Hematopoietic multipotent progenitor cell (in vitro differentiated cells): ENCODE data around the gene RNF111. TPM values are rescaled to one million over a fixed set of nuclear protein-coding genes. Genes with fewer than 3 reads are reported as not detected.

Experiments
- DNase-seq, 3 donors: peaks; one replicate each; pipeline ENCODE4 v3.0.0-alpha.2; 2011 to 2015; ENCODE audit warnings: low read depth in 2 of 3, low spot score in 2 of 3
- total RNA-seq: library from RNA; depleted of rRNA; stranded (reverse); fragments of >200 nt; gene quantifications from one replicate; pipeline ENCODE4 v1.2.3, GENCODE V29; 2012

Gene RNF111
- total RNA-seq, 1 donor: 22.6 TPM

- DNase-seq: peak in 1 of 3 donors; percentile 24
These were observed 139.8 kb downstream of the RNF111 start for GRCh38 chr15:59127255-59127654.

GRCh38 chr15:59131456-59131855 lies 144.0 kb downstream of the RNF111 start:
- DNase-seq: no peak

- no peak for DNase-seq
These were observed 144.6 kb downstream of the RNF111 start for GRCh38 chr15:59131969-59132562.

- DNase-seq: no peak
These were observed 146.5 kb downstream of the RNF111 start for GRCh38 chr15:59133929-59134427.

GRCh38 chr15:59137566-59137965 lies 150.1 kb downstream of the RNF111 start:
- no peak for DNase-seq

- peak in 2 of 3 donors; percentile 70 to 86 for DNase-seq
These were observed 150.8 kb downstream of the RNF111 start for GRCh38 chr15:59138243-59138642.

- DNase-seq: no peak
These were observed 153.2 kb downstream of the RNF111 start for GRCh38 chr15:59140422-59141226.

GRCh38 chr15:59143281-59143680 lies 155.8 kb downstream of the RNF111 start:
- no peak for DNase-seq

- DNase-seq: peak in 2 of 3 donors; percentile 5 to 48
These were observed 157.1 kb downstream of the RNF111 start for GRCh38 chr15:59144594-59144993.

Other genes starting within 250 kb of the RNF111 start
- 57.6 TPM for gene ADAM10, start 238.0 kb upstream of the RNF111 start, total RNA-seq
- 4.8 TPM for gene MINDY2, start 216.4 kb upstream of the RNF111 start, total RNA-seq
- 50.9 TPM for gene SLTM, start 54.0 kb upstream of the RNF111 start, total RNA-seq
- 4.8 TPM for gene CCNB2, start 117.5 kb downstream of the RNF111 start, total RNA-seq
- gene LDHAL6B, start 219.2 kb downstream of the RNF111 start, total RNA-seq: not detected